Fibroblast of skin of left quadriceps (primary cell): Measurements from ENCODE around the gene CNTN5.
A peak's percentile ranks its signal among the peaks of the same experiment; 100 is the strongest.

Source experiments
- DNase-seq, 2 experiments: peaks; one replicate each; pipeline ENCODE4 v3.0.0-alpha.2; 2013; ENCODE audit warnings: low read depth in 2 of 2

Gene CNTN5

DNA sequence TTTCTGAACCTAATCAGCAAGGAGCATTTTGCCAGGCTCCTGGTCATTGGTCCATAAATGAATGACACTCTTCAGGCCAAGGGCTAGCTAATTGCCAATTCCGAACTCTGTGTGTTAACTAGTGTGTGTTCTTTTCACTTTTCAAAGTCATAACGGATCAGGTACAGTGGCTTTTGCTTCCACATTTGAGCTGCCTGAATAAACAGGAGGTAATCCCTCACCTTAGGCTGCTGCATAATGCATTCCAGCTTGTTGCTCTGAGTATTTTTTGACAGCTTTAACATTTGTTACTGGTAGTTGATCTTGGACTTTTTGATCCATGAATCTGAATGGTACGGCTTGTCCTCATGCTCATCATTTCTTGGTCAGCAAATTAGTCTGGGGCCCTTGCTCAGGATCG is 485.1 kb downstream of the CNTN5 start:
- DNase-seq, result no peak

DNA sequence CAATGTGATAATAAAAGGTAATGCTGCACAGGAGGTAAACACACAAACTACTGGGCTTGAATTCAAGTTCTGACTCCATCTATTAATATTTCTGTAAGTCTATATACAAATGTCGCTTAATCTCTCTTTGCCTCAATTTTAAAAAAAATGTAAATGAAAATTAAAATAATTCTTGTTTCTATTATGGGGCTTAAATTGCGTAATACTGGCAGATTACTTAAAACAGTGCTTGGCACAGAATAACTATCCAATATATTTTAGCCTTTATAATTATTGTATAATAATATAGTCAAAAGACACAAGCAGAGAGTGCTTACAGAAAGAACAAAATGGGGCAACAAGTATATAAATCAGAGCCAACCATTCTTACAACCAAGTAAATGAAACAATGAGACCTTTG is 489.1 kb downstream of the CNTN5 start:
- no peak for DNase-seq

DNA sequence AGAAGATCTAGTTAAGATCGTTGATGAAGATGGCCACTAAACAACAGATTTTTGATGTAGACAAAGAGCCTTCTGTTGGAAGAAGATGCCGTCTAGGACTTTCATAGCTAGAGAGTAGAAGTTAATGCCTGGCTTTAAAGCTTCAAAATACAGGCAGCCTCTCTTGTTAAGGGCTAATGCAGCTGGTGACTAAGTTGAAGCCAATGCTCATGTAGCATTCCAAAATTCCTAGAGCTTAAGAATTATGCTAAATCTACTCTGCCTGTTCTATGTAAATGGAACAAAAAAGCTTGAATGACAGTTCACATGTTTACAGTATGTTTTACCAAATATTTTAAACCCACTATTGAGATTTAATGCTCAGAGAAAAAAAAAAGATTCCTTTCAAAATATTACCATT is 492.6 kb downstream of the CNTN5 start:
- DNase-seq, result no peak

DNA sequence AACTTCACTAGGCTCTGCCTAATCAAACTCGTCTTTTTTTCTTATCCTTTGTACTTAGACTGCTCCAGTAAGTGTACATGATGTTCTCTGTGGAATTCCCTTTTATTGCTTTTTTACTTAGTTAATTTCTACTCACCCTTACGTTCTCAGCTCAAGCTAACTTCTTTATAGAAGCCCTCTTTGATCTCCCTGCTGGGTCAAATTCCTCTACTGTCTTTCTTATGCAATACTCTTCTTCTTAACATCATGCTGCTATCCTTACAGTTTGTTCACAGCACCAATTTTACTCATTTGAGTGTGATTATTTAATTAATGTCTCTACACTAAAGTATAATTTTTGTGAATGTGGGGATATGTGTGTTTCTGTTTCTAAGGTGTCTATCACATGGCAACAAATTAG is 498.3 kb downstream of the CNTN5 start:
- no peak for DNase-seq

DNA sequence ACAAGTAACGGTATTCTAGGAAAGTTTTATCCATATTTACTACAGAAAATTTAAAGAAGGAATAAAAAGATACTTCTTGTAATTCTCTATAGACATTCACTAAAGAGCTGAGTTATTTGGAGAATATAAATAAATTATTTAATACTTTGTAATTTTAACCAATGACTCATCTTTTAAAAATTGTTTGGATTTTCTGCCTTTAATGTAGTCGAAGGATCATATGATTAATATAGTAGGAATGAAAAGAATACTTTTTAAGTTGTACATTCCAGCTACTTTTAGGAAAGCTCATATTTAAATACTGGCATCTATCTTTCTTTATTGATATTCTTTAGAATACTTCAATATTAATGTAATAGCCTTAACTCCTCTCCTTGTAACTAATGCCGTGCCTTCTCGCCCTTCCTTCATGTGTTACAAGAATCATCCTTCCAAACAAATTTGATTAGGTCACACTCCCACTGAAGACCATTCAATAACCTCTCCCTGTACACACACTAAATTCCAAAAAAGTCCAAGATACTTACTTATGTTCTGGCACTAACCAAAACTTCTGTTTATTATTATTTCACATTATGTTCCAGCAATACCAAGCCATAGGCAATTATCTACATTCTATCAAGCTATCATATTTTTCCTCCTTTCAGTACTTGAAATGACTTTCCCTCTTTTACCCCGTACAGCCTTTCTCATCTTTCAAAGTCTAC is 501.9 kb downstream of the CNTN5 start:
- DNase-seq, result peak; percentile 7 to 21

DNA sequence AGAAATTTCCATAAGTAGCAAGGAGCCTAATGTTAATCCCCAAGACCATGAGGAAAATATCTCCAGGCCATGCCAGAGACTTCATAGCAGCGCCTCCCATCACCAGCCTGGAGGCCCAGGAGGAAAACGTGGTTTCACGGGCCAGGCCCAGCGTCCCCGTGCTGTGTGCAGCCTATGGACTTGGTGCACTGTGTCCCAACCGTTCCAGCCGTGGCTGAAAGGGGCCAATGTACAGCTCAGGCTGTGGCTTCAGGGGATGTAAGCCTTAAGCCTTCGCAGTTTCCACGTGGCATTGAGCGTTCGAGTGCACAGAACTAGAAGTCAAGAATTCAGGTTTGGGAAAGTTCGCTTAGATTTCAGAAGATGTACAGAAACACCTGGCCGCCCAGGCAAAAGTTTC is 510.7 kb downstream of the CNTN5 start:
- DNase-seq, result no peak

DNA sequence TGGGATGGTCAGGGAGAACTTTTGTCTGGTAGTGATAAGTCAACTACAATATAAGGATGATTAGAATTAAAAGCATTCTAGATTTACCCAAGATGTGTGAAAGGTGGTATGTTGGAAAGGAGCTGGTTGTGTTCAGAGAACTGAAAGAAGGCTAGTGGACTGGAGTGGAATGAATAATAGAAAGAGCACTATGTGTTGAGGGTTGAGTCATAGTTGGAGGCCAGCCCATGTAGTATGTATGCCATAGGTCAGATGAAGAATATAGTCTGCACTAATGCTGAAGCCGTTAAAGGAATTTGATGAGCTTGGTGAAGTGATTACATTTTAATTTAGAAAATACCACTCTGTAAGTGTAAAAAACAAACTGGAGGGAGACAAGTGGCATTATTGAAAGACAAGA is 514.1 kb downstream of the CNTN5 start:
- peak in 1 of 2 experiments; percentile 1 for DNase-seq

DNA sequence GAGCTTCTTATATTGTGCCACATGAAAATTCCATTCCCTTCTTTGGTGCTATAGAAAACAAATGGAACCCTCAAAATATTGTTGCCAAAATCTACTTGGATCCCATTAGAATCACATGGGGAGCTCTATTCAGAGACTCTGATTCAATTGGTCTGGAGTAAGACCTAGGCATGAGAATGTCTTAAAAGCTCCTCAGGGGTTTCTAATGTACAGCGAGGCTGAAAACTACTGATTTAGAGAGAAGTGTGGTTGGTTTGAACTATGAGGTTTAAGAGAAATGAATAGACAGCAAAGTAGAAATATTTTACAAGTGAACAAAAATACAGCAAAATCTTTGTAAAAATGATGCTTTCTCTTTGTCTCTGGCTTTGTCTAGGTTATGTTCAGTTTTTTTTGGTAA is 514.7 kb downstream of the CNTN5 start:
- DNase-seq, result no peak

DNA sequence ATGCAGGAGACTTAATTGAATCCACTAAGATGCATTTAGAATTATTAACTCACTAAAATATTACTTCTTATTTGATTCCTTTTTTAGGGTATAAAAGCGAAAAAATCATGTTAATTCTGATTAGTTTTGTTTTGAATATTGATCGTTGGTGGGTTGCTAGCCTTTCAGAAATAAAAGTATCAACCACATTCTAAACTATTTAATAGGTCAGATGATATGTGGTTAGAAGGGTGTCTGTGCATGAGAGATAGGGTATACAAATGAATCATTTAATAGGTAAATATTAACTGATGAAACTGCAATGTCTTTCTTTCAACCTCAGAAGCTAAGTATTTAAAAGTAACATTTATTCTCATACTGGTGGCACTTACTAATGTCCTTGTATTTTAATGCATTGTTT is 515.1 kb downstream of the CNTN5 start:
- DNase-seq, result no peak

DNA sequence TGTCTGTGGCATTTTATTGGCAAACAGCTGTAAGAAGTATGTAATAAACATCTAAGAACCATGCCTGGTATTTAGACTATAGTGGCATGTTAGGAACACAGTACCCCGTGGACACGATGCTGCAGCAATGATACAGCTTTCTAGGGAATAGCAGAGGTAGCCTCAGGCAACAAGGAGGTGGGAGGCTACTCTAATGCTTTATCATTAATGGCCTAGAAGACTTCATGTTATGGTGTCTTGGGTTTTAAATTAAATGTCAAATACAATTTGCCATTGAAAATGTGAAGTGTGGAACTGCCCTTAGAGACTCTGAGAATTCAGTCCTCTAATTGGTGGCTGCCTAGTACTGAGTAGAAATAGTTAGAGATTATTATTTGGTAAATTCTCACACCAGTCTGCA is 516.9 kb downstream of the CNTN5 start:
- DNase-seq, result no peak

DNA sequence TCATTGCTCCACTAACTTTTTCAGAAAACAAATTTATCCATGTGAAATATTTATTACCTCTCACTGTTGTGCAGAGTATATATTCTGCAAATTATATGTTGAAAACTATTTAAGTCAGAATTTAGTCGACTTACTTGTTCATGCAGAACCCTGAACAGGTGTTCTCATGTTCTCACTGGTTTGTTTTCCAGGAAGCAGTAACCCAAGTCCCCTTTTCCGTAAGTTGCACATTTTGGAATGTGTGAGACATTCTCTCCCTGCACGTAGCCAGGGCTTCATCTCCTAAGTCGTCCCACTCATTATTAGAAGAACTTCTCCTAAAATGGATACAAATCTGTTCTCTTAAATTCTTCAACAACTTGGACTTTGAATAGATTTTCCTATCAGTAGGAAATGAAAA is 524.9 kb downstream of the CNTN5 start:
- DNase-seq, result no peak

DNA sequence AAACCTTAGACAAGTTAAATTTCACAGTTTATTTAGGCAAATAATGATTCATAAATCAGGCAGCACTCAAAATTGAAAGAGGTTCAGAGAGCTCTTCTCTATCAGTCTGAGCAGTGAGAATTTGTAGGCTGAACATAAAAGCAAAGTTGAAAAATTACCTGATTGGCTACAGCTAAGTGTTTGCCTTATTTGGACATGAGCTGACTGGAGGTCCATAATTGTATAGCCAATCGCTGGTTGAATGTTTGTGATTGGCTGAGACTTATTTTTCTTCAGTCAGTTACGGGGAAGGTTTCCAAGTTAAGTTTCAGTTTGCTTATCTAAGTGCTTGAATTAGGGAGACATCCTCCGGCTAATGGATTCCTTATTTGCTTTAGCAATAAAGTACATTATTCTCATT is 527.5 kb downstream of the CNTN5 start:
- DNase-seq, result no peak

DNA sequence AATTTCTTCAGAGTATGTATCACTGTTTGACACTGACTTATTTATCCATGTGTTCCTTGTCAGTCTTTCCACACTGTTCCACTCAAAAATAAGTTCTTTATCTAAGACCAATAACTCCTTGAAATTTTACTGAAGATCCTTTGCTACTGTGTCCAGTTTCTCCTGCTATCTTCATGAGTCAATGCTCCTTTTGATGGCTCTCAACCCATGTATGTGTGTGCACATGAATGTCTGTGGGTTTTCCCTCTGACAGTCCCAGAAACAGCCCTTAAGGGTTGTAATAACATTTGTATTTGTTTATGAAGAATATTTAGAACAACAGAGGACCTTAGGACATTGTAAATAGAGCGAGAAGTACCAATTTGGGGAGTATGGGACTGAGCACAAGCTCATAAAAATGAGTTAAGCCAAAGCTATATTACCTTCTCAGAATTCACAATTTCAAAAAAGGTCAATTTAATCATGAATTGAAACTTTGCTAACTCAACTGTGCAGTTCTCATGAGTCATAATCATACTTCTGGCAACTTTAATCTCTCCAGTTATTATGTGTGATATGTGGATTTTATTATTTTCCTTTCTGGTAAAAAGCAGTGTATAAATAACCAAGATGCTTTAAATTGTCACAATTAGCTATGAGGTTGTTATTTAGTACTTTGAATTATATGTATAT is 533.6 kb downstream of the CNTN5 start:
- no peak for DNase-seq

DNA sequence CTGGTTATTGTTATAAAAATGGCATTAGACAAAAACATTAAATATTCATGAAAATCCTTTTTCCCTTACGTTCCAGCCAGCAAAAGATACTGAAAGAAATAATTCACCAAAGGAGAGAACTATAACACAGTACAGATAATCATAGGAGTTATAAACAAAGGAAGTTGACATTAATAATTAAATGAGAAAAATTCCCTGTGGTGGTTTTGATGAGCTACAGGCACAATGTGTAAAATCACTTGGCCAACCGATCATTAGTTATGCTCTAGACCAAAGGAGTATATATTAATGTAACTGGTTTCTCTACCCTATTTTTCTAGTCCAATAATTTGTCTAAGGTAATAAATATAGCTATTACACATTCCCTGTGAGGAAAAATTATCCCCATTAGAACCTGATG is 534.7 kb downstream of the CNTN5 start:
- DNase-seq, result no peak

DNA sequence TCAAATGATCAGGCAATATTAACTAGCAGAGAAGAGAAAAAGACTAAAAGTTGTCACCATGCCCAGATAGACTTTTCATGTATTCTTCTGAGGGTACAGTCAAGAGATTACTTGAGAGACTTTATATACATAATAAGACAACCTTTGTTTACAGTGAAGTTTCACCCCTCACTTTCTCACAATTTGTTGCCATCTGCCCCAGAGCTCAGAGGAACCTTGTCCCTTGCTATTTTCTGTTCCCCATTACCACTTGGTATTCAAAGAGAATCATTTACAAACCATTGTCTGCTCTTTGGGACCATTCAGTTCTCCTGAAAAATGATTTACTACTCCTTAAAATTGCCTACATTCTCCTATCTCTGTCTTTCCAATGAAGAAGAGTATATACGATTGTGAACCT is 544.6 kb downstream of the CNTN5 start:
- no peak for DNase-seq

DNA sequence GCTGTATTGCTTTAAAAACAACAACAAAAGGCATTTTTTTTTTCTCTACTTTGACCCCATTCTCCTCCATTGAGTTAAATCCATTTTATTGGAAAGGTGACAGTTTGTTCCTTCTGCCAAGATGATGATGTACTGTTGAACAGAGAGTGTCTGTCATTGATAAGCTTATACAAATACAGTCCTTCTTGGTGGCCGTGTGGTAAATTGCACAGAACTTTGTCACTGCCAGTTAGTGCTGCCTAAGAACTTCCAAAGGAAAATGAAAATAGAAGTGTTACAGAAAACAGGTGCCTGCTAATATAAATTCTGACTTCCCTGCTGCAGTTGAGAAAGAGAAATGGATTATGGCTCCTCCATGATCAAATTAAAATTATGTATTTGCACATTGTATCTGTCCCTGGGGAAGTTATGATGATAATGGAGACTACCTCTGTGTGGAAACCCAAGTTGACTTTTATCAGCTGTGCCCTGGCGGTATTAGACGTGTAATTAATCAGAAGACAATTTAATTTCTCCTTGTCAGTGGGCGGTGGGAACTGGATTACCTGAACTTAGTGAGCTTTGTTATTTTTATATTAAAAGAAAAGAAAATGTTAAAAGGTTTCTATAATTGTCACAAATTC is 546.7 kb downstream of the CNTN5 start:
- DNase-seq, result no peak

DNA sequence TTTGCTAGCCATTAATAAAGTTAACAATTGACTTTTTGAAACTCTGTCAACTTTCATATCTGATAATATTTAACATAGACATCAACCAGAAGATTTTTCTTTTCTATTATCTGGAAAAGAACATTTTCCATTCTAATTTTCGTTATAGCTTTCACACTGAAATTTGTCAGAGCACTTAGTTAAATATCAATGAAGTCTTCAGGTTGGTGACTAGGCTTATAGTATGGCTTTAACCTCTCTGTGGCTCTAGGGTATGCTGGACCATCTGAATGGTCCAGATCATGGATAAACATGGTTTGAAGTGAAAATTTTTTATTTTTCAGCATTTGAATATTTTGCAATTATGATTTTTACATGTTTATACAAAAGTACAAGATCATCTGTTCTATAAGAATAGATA is 548.1 kb downstream of the CNTN5 start:
- no peak for DNase-seq

DNA sequence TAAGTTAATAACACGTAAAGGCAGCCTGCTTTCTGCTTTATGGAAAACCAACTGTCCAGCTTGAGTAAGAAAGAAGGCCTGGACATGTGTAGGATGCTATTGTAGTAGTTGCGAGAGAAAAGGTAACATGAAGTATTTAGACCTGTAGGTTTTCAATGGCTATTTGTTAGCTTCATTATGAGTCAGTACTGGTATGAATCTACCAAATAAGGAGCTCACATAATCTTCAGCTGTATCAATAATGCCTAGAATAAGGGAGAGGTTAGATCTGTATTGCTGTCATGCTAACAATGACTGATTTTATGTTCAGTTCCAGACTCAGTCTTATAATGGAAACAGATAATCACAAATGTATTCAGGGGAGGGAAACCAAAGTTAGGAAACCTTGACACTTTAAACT is 550.3 kb downstream of the CNTN5 start:
- DNase-seq, result no peak

DNA sequence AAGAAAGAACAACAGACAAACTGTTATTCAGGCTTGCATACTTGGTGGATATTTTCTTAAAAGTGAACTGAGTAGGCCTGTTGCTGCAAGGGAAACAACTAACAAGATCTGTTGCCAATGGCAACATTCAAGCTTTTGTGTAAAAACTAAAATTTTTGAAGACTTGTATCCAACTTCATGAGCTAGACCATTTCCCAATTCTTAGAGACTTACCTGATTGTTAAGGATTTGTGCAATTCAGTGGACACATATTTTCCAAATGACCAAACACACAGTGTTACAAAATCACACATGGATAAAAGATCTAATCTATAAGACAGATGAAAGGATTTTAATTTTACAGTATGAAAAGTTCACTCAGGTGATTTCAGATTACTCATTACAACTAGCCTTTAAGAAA is 564.1 kb downstream of the CNTN5 start:
- no peak for DNase-seq

DNA sequence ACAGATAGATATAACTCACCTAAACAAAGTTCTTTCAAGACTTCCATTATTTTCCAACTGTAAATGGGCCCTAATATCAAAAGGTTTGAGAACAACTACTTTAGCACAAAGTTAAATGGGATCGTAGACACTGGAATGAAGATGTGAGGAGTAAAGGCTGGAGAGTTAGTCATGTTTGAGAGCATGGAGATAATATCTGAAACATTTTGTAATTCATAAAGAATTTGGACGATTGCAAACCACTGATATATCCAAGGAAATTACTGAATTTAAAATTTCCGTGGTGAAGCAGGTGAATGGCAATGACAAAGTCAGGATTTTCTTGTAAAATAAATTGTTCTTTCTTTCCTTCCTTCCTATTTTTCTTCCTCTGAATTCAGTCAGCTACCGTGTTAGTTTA is 564.9 kb downstream of the CNTN5 start:
- no peak for DNase-seq

DNA sequence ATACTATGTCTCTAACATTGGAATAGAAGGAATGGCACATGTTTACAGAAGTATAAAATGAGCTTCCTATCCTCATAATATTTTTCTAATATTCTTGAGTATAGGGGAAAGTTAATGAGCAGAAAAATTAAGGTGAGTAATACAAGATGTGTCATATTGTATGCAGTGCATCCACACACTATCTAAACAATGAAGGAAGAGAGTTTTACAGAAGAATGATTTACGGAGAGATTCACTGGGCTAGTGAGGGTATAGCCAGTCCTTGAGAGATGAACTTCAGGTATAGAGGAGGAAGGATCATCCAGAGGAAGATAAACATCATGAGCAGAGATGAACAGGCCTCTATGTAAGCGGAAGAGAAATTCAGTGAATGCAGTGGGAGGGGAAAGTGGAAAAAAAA is 569.0 kb downstream of the CNTN5 start:
- no peak for DNase-seq

DNA sequence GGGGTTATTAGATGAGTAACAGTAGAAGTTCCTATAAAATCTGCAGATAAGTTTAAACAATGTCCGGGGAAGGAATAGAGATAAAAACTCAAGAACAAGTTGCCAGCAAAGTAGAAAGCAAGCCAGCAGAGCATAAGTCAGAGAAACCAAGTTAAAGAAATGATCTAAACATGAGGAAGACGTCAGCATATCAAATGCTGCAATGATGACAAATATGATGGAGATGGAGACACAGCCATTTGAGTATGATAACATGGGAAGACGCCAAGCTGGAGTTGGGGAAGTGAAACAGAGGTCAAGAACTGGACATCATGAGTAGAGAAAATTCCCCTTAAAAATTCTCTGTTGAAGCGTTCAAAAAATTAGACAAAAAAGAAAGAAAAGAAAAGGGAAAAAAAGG is 571.5 kb downstream of the CNTN5 start:
- DNase-seq, result no peak

DNA sequence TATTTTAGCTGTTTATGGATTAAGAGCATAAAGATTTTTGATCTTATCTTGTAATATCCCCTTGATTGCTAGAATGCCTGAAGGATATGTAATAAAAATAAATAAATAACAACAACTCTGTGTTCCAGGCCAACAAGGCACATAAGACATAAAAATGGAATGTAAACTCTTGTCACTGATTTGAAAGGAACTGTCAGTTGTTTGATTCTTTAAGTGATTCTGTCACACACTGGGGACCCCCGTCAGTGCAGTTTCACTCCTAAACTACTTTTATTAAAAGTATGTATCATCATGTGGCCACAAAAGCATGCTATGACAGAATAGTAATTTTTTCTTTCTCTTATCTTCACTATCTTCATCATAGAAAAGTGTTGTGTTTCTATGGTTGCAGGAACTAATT is 572.4 kb downstream of the CNTN5 start:
- DNase-seq, result no peak
